K562 (cell line): ENCODE data around the gene PHF1. TPM values are rescaled to one million over a fixed set of nuclear protein-coding genes. Genes with fewer than 3 reads are reported as not detected.

Experiments
- FOXK2 ChIP-seq, 2 experiments: fragments of 450-650 bp; IDR thresholded peaks in 1 of 2; conservative IDR thresholded peaks in 1 of 2; 2 replicates each; pipeline ENCODE4 v1.6.1; 2016; ENCODE audit warnings: low read depth in 2 of 2, mild to moderate bottlenecking in 1 of 2
- FOXP1 ChIP-seq: sonication (generic); formaldehyde crosslinking; IDR thresholded peaks from 2 replicates; pipeline ENCODE4 v1.8.0; 2022; ENCODE audit warnings: mild to moderate bottlenecking, missing genetic modification reagents
- PHB ChIP-seq: fragments of 250-450 bp; sonication (Bioruptor Pico); IDR thresholded peaks from 2 replicates; pipeline ENCODE4 v1.5.0; 2021
- TGIF2 ChIP-seq: sonication (generic); formaldehyde crosslinking; IDR thresholded peaks from 2 replicates; pipeline ENCODE4 v1.8.1; 2022; ENCODE audit warnings: mild to moderate bottlenecking, missing genetic modification reagents, moderate library complexity
- ZFP36 ChIP-seq: fragments of 150-350 bp; IDR thresholded peaks from 2 replicates; pipeline ENCODE4 v1.6.1; 2018; ENCODE audit warnings: low read length, low read depth; ENCODE audit not compliant: partially characterized antibody
- polyA plus RNA-seq, 8 experiments: library from polyadenylated mRNA; depleted of rRNA in 4 of 8; stranded (reverse) in 5 of 8; unstranded in 3 of 8; fragments of >200 nt; fragmentation: Nextera tagmentation in 2 of 8; fragmentation: Illumina TruSeq in 1 of 8; extraction: Ambion mirVana in 2 of 8; extraction: Trizol in 1 of 8; gene quantifications; 2 replicates each; pipeline versions ENCODE4 v1.2.1 to v1.2.3, GENCODE V29; 2011 to 2014; ENCODE audit warnings: inconsistent platforms in 1 of 8, missing spikeins in 1 of 8
- total RNA-seq, 7 experiments: library from RNA; depleted of rRNA in 6 of 7; stranded (reverse); fragments of >200 nt in 6 of 7; fragmentation: Illumina TruSeq in 2 of 7; extraction: Trizol in 2 of 7; gene quantifications; 2 replicates each; pipeline versions ENCODE4 v1.2.1 to v1.2.3, GENCODE V29; 2011 to 2021; ENCODE audit warnings: low replicate concordance in 1 of 7
- TF ChIP-seq, protein P1 (sequence below), 2 experiments: fragments of 450-650 bp in 1 of 2; sonication (generic) in 1 of 2; formaldehyde crosslinking in 1 of 2; IDR thresholded peaks; 2 replicates each; pipeline versions ENCODE4 v1.7.1 to v1.9.0; 2016 to 2022; ENCODE audit warnings: inconsistent platforms in 1 of 2, mild to moderate bottlenecking in 1 of 2, missing genetic modification reagents in 1 of 2
- TF ChIP-seq, protein P2 (sequence below): IDR thresholded peaks from 2 replicates; pipeline ENCODE4 v1.6.1; 2016; ENCODE audit warnings: missing genetic modification characterization, missing compliant biosample characterization
- TF ChIP-seq, protein P3 (sequence below): sonication (generic); formaldehyde crosslinking; IDR thresholded peaks from 2 replicates; pipeline ENCODE4 v1.8.0; 2023; ENCODE audit warnings: missing genetic modification reagents, mild to moderate bottlenecking, borderline replicate concordance

The PHF1 gene
- total and polyA plus RNA-seq, 9 of the 15 experiments (the other 6 are each of a cell fraction or from before 2014, with no cell fraction given): 3.7 to 64.2 (median 33.7) TPM

DNA sequence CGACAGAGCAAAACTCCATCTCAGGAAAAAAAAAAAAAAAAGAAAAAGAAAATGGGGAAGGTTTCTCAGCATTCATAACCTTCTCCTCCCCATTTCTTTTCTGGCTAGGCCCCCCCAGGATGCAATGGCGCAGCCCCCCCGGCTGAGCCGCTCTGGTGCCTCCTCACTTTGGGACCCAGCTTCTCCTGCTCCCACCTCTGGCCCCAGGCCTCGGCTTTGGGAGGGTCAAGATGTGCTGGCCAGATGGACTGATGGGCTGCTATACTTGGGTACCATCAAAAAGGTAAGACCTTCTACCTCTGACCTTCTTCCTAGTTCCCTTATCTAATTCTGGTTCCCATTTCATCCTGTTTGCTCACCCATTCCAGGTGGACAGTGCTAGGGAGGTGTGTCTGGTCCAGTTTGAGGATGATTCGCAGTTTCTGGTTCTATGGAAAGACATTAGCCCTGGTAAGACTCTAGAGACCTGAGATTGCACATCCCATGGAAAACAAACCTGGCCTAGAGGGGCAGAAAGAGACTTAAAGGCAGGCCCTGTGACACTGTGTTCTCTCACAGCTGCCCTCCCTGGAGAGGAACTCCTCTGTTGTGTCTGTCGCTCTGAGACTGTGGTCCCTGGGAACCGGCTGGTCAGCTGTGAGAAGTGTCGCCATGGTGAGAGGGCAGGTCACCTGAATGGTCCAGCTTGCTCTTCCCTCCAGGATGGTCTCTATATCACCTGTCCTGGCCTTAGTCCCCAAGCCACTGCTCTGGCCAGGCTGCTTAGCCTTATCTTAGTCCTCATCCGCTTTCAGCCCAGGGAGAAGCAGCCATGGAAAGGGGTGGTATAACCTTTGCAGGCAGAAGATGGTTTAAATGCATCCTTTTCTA is 1.6 kb downstream of the PHF1 start (continued):
- TF ChIP-seq, protein P1, sequence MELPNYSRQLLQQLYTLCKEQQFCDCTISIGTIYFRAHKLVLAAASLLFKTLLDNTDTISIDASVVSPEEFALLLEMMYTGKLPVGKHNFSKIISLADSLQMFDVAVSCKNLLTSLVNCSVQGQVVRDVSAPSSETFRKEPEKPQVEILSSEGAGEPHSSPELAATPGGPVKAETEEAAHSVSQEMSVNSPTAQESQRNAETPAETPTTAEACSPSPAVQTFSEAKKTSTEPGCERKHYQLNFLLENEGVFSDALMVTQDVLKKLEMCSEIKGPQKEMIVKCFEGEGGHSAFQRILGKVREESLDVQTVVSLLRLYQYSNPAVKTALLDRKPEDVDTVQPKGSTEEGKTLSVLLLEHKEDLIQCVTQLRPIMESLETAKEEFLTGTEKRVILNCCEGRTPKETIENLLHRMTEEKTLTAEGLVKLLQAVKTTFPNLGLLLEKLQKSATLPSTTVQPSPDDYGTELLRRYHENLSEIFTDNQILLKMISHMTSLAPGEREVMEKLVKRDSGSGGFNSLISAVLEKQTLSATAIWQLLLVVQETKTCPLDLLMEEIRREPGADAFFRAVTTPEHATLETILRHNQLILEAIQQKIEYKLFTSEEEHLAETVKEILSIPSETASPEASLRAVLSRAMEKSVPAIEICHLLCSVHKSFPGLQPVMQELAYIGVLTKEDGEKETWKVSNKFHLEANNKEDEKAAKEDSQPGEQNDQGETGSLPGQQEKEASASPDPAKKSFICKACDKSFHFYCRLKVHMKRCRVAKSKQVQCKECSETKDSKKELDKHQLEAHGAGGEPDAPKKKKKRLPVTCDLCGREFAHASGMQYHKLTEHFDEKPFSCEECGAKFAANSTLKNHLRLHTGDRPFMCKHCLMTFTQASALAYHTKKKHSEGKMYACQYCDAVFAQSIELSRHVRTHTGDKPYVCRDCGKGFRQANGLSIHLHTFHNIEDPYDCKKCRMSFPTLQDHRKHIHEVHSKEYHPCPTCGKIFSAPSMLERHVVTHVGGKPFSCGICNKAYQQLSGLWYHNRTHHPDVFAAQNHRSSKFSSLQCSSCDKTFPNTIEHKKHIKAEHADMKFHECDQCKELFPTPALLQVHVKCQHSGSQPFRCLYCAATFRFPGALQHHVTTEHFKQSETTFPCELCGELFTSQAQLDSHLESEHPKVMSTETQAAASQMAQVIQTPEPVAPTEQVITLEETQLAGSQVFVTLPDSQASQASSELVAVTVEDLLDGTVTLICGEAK (IDR thresholded peaks at IDR 0.05): no peak
- TF ChIP-seq, protein P1 (CRISPR knock-in tag; IDR thresholded peaks at IDR 0.05): no peak
- TF ChIP-seq ZFP36 (no peak), FOXK2 (conservative IDR thresholded peaks at IDR 0.05 in 1 of 2, IDR thresholded peaks at IDR 0.05 in 1 of 2; ENCODE audit: low read depth in 2 of 2) (no peak), TGIF2 (CRISPR knock-in tag) (0 out of 2 replicates have a peak, but pooled peaks have one; percentile 46), FOXP1 (0 out of 2 replicates have a peak, but pooled peaks have one; percentile 58), PHB (CRISPR knock-in tag) (no peak)
- TF ChIP-seq, protein P2, sequence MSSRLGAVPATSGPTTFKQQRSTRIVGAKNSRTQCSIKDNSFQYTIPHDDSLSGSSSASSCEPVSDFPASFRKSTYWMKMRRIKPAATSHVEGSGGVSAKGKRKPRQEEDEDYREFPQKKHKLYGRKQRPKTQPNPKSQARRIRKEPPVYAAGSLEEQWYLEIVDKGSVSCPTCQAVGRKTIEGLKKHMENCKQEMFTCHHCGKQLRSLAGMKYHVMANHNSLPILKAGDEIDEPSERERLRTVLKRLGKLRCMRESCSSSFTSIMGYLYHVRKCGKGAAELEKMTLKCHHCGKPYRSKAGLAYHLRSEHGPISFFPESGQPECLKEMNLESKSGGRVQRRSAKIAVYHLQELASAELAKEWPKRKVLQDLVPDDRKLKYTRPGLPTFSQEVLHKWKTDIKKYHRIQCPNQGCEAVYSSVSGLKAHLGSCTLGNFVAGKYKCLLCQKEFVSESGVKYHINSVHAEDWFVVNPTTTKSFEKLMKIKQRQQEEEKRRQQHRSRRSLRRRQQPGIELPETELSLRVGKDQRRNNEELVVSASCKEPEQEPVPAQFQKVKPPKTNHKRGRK (tag): no peak
- TF ChIP-seq, protein P3, sequence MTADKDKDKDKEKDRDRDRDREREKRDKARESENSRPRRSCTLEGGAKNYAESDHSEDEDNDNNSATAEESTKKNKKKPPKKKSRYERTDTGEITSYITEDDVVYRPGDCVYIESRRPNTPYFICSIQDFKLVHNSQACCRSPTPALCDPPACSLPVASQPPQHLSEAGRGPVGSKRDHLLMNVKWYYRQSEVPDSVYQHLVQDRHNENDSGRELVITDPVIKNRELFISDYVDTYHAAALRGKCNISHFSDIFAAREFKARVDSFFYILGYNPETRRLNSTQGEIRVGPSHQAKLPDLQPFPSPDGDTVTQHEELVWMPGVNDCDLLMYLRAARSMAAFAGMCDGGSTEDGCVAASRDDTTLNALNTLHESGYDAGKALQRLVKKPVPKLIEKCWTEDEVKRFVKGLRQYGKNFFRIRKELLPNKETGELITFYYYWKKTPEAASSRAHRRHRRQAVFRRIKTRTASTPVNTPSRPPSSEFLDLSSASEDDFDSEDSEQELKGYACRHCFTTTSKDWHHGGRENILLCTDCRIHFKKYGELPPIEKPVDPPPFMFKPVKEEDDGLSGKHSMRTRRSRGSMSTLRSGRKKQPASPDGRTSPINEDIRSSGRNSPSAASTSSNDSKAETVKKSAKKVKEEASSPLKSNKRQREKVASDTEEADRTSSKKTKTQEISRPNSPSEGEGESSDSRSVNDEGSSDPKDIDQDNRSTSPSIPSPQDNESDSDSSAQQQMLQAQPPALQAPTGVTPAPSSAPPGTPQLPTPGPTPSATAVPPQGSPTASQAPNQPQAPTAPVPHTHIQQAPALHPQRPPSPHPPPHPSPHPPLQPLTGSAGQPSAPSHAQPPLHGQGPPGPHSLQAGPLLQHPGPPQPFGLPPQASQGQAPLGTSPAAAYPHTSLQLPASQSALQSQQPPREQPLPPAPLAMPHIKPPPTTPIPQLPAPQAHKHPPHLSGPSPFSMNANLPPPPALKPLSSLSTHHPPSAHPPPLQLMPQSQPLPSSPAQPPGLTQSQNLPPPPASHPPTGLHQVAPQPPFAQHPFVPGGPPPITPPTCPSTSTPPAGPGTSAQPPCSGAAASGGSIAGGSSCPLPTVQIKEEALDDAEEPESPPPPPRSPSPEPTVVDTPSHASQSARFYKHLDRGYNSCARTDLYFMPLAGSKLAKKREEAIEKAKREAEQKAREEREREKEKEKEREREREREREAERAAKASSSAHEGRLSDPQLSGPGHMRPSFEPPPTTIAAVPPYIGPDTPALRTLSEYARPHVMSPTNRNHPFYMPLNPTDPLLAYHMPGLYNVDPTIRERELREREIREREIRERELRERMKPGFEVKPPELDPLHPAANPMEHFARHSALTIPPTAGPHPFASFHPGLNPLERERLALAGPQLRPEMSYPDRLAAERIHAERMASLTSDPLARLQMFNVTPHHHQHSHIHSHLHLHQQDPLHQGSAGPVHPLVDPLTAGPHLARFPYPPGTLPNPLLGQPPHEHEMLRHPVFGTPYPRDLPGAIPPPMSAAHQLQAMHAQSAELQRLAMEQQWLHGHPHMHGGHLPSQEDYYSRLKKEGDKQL (CRISPR knock-in tag): 0 out of 2 replicates have a peak, but pooled peaks have one; percentile 60
